NCI-H1048 (cell line): ENCODE measurements around the gene MUC5B.
"Not testable (repeated sequence)": the region's sequence is repeated elsewhere in the genome, so short reads cannot be mapped to it uniquely, and the experiment has no call there.

ENCODE experiments used
- DNase-seq: peaks from one replicate; lab custom pipeline; 2025; lab: John Stamatoyannopoulos, UW

Gene MUC5B

GRCh38 chr11:1222491-1223345, at the start of gene MUC5B:
Gene MUC5B (plus strand): TSS chr11:1223066. CDS start chr11:1223124, 58 bp downstream.
- no peak for DNase-seq

GRCh38 chr11:1173396-1173795, 49.5 kb upstream of the MUC5B start:
- not testable (repeated sequence) for DNase-seq

- no peak for DNase-seq
These were observed 48.2 kb upstream of the MUC5B start for GRCh38 chr11:1174441-1175370.

GRCh38 chr11:1175461-1176223, 47.2 kb upstream of the MUC5B start:
- DNase-seq: no peak

GRCh38 chr11:1176224-1177019, 46.4 kb upstream of the MUC5B start:
- no peak for DNase-seq

- no peak for DNase-seq
These were observed 45.7 kb upstream of the MUC5B start for GRCh38 chr11:1177020-1177770.

GRCh38 chr11:1177771-1178090, 45.1 kb upstream of the MUC5B start:
- DNase-seq: no peak

- no peak for DNase-seq
These were observed 44.5 kb upstream of the MUC5B start for GRCh38 chr11:1178201-1178885.

GRCh38 chr11:1178906-1179305, 44.0 kb upstream of the MUC5B start:
- DNase-seq: no peak

GRCh38 chr11:1179641-1180040, 43.2 kb upstream of the MUC5B start:
- DNase-seq: no peak

GRCh38 chr11:1180171-1180570, 42.7 kb upstream of the MUC5B start:
- no peak for DNase-seq

GRCh38 chr11:1180947-1181391, 41.9 kb upstream of the MUC5B start:
- no peak for DNase-seq

- no peak for DNase-seq
These were observed 41.4 kb upstream of the MUC5B start for GRCh38 chr11:1181420-1181819.

GRCh38 chr11:1181853-1182535, 40.9 kb upstream of the MUC5B start:
- DNase-seq: no peak

- DNase-seq: not testable (repeated sequence)
These were observed 38.7 kb upstream of the MUC5B start for GRCh38 chr11:1184139-1184538.

GRCh38 chr11:1188451-1189130, 34.3 kb upstream of the MUC5B start:
- not testable (repeated sequence) for DNase-seq

GRCh38 chr11:1189816-1190215, 33.0 kb upstream of the MUC5B start:
- DNase-seq: not testable (repeated sequence)

GRCh38 chr11:1191786-1192470, 30.9 kb upstream of the MUC5B start:
- not testable (repeated sequence) for DNase-seq
